Endothelial cell of umbilical vein (primary cell): Measurements from ENCODE around the gene CRY2. TPM values are rescaled to one million over a fixed set of nuclear protein-coding genes. Genes with fewer than 3 reads are reported as not detected.

ENCODE experiments used
- BruUV-seq: library from RNA; stranded (reverse); fragments of 400-500 nt; replicated peaks from 2 replicates; lab custom pipeline; 2021; lab: Mats Ljungman, UMichigan
- CTCF ChIA-PET: fragments of 300-600, 350-600 bp; sonication (Branson Sonifier 250); formaldehyde crosslinking; loops from one replicate; lab custom pipeline; 2021; ENCODE audit warnings: antibody characterized with exemption, inconsistent platforms; lab: Charles Lee
- POLR2A ChIA-PET: fragments of 300-600, 350-600 bp; sonication (Branson Sonifier 250); formaldehyde crosslinking; loops from one replicate; lab custom pipeline; 2021; ENCODE audit warnings: antibody characterized with exemption, inconsistent platforms; lab: Charles Lee
- DNase-seq: peaks from one replicate; pipeline ENCODE4 v3.0.0-alpha.2; 2011; ENCODE audit warnings: low read depth, low spot score
- FAIRE-seq: peaks from 2 replicates; lab custom pipeline; 2011; peaks lifted over from hg19 to GRCh38; lab: Jason Lieb, UNC
- H2AFZ ChIP-seq: 2 replicates; pipeline ENCODE4 v1.6.0; 2012; ENCODE audit warnings: low read depth, low read length, control low read depth, inconsistent platforms
- H3K27ac ChIP-seq: 2 replicates; pipeline ENCODE4 v1.5.1; 2011; ENCODE audit warnings: low read depth, mild to moderate bottlenecking, control low read depth, low read length, moderate library complexity; ENCODE audit not compliant: insufficient read depth
- H3K27me3 ChIP-seq, 2 experiments: 2 replicates each; pipeline versions ENCODE4 v1.6.0 to v1.6.1; 2011; ENCODE audit warnings: low read length in 2 of 2, mixed read lengths in 1 of 2; ENCODE audit not compliant: control insufficient read depth in 2 of 2, insufficient read depth in 2 of 2
- H3K36me3 ChIP-seq, 2 experiments: 2 replicates in 1 of 2; 3 replicates in 1 of 2; pipeline ENCODE4 v1.5.1; 2011; ENCODE audit warnings: low read length in 2 of 2, mild to moderate bottlenecking in 1 of 2, moderate library complexity in 1 of 2; ENCODE audit not compliant: control insufficient read depth in 2 of 2, insufficient read depth in 2 of 2; ENCODE audit errors: extremely low read depth in 1 of 2
- H3K4me1 ChIP-seq: 3 replicates; pipeline ENCODE4 v1.5.1; 2011; ENCODE audit warnings: mild to moderate bottlenecking, low read length; ENCODE audit not compliant: control insufficient read depth, insufficient read depth; ENCODE audit errors: extremely low read depth
- H3K4me2 ChIP-seq: 2 replicates; pipeline ENCODE4 v1.6.1; 2011; ENCODE audit warnings: low read length, control low read depth, mixed read lengths; ENCODE audit not compliant: insufficient read depth
- H3K4me3 ChIP-seq, 3 experiments: fragments of 200-600 bp in 1 of 3; sonication (generic), shearing (Covaris generic) in 1 of 3; replicated peaks in 1 of 3; 2 replicates each; pipeline ENCODE4 v1.5.1; 2011 to 2016; ENCODE audit warnings: control low read depth in 3 of 3, low read length in 3 of 3, mild to moderate bottlenecking in 2 of 3, inconsistent platforms in 1 of 3, low read depth in 1 of 3, moderate library complexity in 1 of 3; ENCODE audit not compliant: insufficient read depth in 1 of 3
- H3K79me2 ChIP-seq: 2 replicates; pipeline ENCODE4 v1.6.0; 2012; ENCODE audit warnings: low read length, inconsistent platforms; ENCODE audit not compliant: control insufficient read depth, insufficient read depth
- H3K9ac ChIP-seq: replicated peaks from 2 replicates; pipeline ENCODE3; 2011; ENCODE audit warnings: low read length, control low read depth; ENCODE audit not compliant: insufficient read depth; ENCODE audit errors: extremely low read depth
- H3K9me1 ChIP-seq: replicated peaks from 3 replicates; pipeline ENCODE4 v1.6.0; 2011; ENCODE audit warnings: mild to moderate bottlenecking, low read length; ENCODE audit not compliant: control insufficient read depth, insufficient read depth; ENCODE audit errors: extremely low read depth
- H3K9me3 ChIP-seq: replicated peaks from 2 replicates; pipeline ENCODE4 v1.5.1; 2012; ENCODE audit warnings: low read length, inconsistent platforms; ENCODE audit not compliant: control insufficient read depth, insufficient read depth
- H4K20me1 ChIP-seq: replicated peaks from 2 replicates; pipeline ENCODE3; 2011; ENCODE audit warnings: mild to moderate bottlenecking, low read length; ENCODE audit not compliant: control insufficient read depth, insufficient read depth; ENCODE audit errors: extremely low read depth
- CTCF ChIP-seq, 2 donors: IDR thresholded peaks; 1 replicate in 1 of 2; 2 replicates in 1 of 2; pipeline ENCODE4 v1.5.1; 2011; ENCODE audit warnings: low read length in 2 of 2, mild to moderate bottlenecking in 2 of 2, moderate library complexity in 2 of 2, control low read depth in 1 of 2, inconsistent platforms in 1 of 2, low read depth in 1 of 2; ENCODE audit not compliant: insufficient read depth in 1 of 2; ENCODE audit errors: extremely low read depth in 1 of 2
- EZH2 ChIP-seq: IDR thresholded peaks from 2 replicates; pipeline ENCODE4 v1.6.1; 2012; ENCODE audit warnings: borderline replicate concordance, low read depth, mild to moderate bottlenecking, moderate library complexity, low read length, inconsistent platforms; ENCODE audit not compliant: severe bottlenecking
- FOS ChIP-seq: IDR thresholded peaks from 2 replicates; pipeline ENCODE4 v1.6.1; 2011; ENCODE audit warnings: mild to moderate bottlenecking, low read length, moderate library complexity, borderline replicate concordance; ENCODE audit not compliant: insufficient read depth
- GATA2 ChIP-seq: IDR thresholded peaks from 2 replicates; pipeline ENCODE4 v1.7.0; 2011; ENCODE audit warnings: low read depth, mild to moderate bottlenecking, moderate library complexity, mixed read lengths, low read length; ENCODE audit not compliant: insufficient read length, insufficient read depth
- JUN ChIP-seq: IDR thresholded peaks from 2 replicates; pipeline ENCODE4 v1.6.1; 2011; ENCODE audit warnings: borderline replicate concordance, low read depth; ENCODE audit not compliant: insufficient read length, insufficient read depth
- MYC ChIP-seq: IDR thresholded peaks from one replicate; pipeline ENCODE4 v1.6.1; 2011; ENCODE audit warnings: mild to moderate bottlenecking, low read depth, low read length
- POLR2A ChIP-seq: IDR thresholded peaks from 2 replicates; pipeline ENCODE4 v1.6.1; 2012; ENCODE audit warnings: low read depth, mild to moderate bottlenecking, control low read depth, low read length
- POLR2AphosphoS5 ChIP-seq: IDR thresholded peaks from 2 replicates; pipeline ENCODE4 v1.6.1; 2012; ENCODE audit warnings: low read depth, mild to moderate bottlenecking, control low read depth, low read length, moderate library complexity; ENCODE audit not compliant: insufficient read depth
- dilution Hi-C: fragments of 300-500 bp; cut with MboI; formaldehyde crosslinking; loops from one replicate; pipeline ENCODE4 v1.15.0; 2019; ENCODE audit warnings: low sequenced_read_pairs; ENCODE audit not compliant: extremely low pct_ligation_motif_present
- intact Hi-C: fragments of 100-400 bp; cut with micrococcal nuclease; formaldehyde crosslinking; loops from one replicate; pipeline ENCODE4 v1.10.0; 2022
- polyA plus RNA-seq, 4 experiments: library from polyadenylated mRNA; depleted of rRNA in 3 of 4; stranded (reverse) in 3 of 4; unstranded in 1 of 4; fragments of >200 nt; gene quantifications; 2 replicates each; pipeline versions ENCODE4 v1.2.1 to v1.2.3, GENCODE V29; 2011 to 2012; ENCODE audit warnings: missing spikeins in 1 of 4
- total RNA-seq: library from RNA; stranded (reverse); gene quantifications from 2 replicates; pipeline ENCODE4 v1.2.3, GENCODE V29; 2021
- TF ChIP-seq, protein P1 (sequence below): IDR thresholded peaks from 2 replicates; pipeline ENCODE4 v1.6.1; 2011; ENCODE audit not compliant: insufficient read depth, insufficient read length

CRY2 gene
- total and polyA plus RNA-seq, 2 donors (not counting 3 experiments of a cell fraction or from before 2014, with no cell fraction given): 7.7 to 11.7 TPM

- ChIA-PET CTCF (interaction anchor here (1.8 kb wide), 1 partner anchor 40 kb away, joined by 6 read pairs; no protein-coding TSS in a partner anchor), POLR2A (no interaction called here)
- dilution Hi-C loops (no loop called here), intact Hi-C loops (no loop called here)
- H3K9ac ChIP-seq: no peak overlapping the region
- H3K4me3 ChIP-seq: no peak overlapping the region
- no peaks in the 10 kb centered on the region for H3K9me3 ChIP-seq
- TF ChIP-seq GATA2 (no peak), POLR2AphosphoS5 (no peak), FOS (no peak), CTCF (IDR thresholded peaks at IDR 0.05; ENCODE audit: extremely low read depth in 1 of 2, insufficient read depth in 1 of 2, low read depth in 1 of 2, low read length in 2 of 2) (no peak), POLR2A (no peak), JUN (no peak), EZH2 (no peak), MYC (no peak)
- TF ChIP-seq, protein P1, sequence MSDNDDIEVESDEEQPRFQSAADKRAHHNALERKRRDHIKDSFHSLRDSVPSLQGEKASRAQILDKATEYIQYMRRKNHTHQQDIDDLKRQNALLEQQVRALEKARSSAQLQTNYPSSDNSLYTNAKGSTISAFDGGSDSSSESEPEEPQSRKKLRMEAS: no peak
- no peak overlapping the region for H2AFZ ChIP-seq
- H3K27me3 ChIP-seq: no peaks in the 10 kb centered on the region
- H3K4me2 ChIP-seq: no peak overlapping the region
- no peak overlapping the region for H3K27ac ChIP-seq
- peaks cover 9 to 17% of the 10 kb centered on the region in 2 experiments for H3K36me3 ChIP-seq
- no peak for DNase-seq
- no TSS peak for BruUV-seq
- H3K4me1 ChIP-seq: peaks cover 12% of the 10 kb centered on the region
- H3K79me2 ChIP-seq: peaks cover 12% of the 10 kb centered on the region
- no peak for FAIRE-seq
- no peaks in the 10 kb centered on the region for H3K9me1 ChIP-seq
- no peaks in the 10 kb centered on the region for H4K20me1 ChIP-seq
Observed at GRCh38 chr11:45811571-45812290, 35.5 kb upstream of the CRY2 start.
